Measurements from ENCODE around the gene SPECC1. TPM values are rescaled to one million over a fixed set of nuclear protein-coding genes. Genes with fewer than 3 reads are reported as not detected.

Gene SPECC1
- total and polyA plus RNA-seq, 2 of the 4 experiments (the other 2 are of a cell fraction): 16.9 to 26.2 TPM

- H2BK15ac ChIP-seq (ENCODE audit: low read depth, low read length): no peak overlapping the region
These were observed 232.7 kb downstream of the SPECC1 start for GRCh38 chr17:20241855-20242254.

More at GRCh38 chr17:20241855-20242254, 232.7 kb downstream of the SPECC1 start:
- H3K36me3 ChIP-seq (ENCODE audit: control insufficient read depth, insufficient read depth, low read length): peaks cover 8% of the 10 kb centered on the region
- dilution Hi-C loops (cut with HindIII; ENCODE audit: low sequenced_read_pairs, unreplicated experiment): no loop called here
- no peak overlapping the region for H4K91ac ChIP-seq (ENCODE audit: insufficient read depth, low read depth, low read length)
- no peak overlapping the region for H2AK9ac ChIP-seq (replicated peaks; ENCODE audit: low read depth, low read length, poor library complexity)
- no peaks in the 10 kb centered on the region for H3K9me3 ChIP-seq (ENCODE audit: control insufficient read depth, insufficient read depth, low read length)
- no peak overlapping the region for H2BK120ac ChIP-seq (ENCODE audit: low read depth, low read length)
- peaks cover 7% of the 10 kb centered on the region; the same call in 1 of the 2 replicates for H3K9me1 ChIP-seq (ENCODE audit: insufficient read depth, low read length)
- no peak overlapping the region for H3K9ac ChIP-seq (ENCODE audit: low read depth, low read length)
- H3K14ac ChIP-seq (replicated peaks; ENCODE audit: low read depth, low read length): no peak overlapping the region
- H2AFZ ChIP-seq (replicated peaks; ENCODE audit: low read length, poor library complexity): no peak overlapping the region
- H3K4me3 ChIP-seq (ENCODE audit: insufficient read depth, low read depth, low read length): no peak overlapping the region
- H3K4me1 ChIP-seq (ENCODE audit: control insufficient read depth, insufficient read depth, low read length): no peaks in the 10 kb centered on the region
- intact Hi-C loops (cut with micrococcal nuclease): no loop called here
- ChIA-PET CTCF (no interaction called here), POLR2A (ENCODE audit: unreplicated experiment) (no interaction called here)
- no peak overlapping the region for H3K27ac ChIP-seq (ENCODE audit: insufficient read depth, low read length)
- no peaks in the 10 kb centered on the region for H4K20me1 ChIP-seq (ENCODE audit: insufficient read depth, low read length)
- no peak for DNase-seq
- H2BK5ac ChIP-seq (ENCODE audit: low read depth, low read length, poor library complexity, severe bottlenecking): no peak overlapping the region
- in situ Hi-C loops (cut with MboI; ENCODE audit: low sequenced_read_pairs): no loop called here
- no peaks in the 10 kb centered on the region for H3K27me3 ChIP-seq (ENCODE audit: control insufficient read depth, insufficient read depth, low read length)
- no peak overlapping the region for H2AK5ac ChIP-seq (ENCODE audit: low read depth, low read length)
- peaks cover 0 to 4% of the 10 kb centered on the region in 2 experiments; a peak in 1 of 4 replicates for H3K79me1 ChIP-seq (ENCODE audit: low read depth in 1 of 2, low read length in 2 of 2)
- no peak overlapping the region for H3K4ac ChIP-seq (ENCODE audit: low read depth, low read length)
- H2BK20ac ChIP-seq (ENCODE audit: low read depth, low read length): no peak overlapping the region
- WGBS, 2 experiments (ENCODE audit: extremely low coverage in 2 of 2, insufficient read length in 1 of 2): no CpG with 5 or more reads among the region's 4 CpGs
- H3K23ac ChIP-seq (ENCODE audit: low read depth, low read length): no peak overlapping the region
- H4K5ac ChIP-seq (ENCODE audit: low read depth, low read length): no peak overlapping the region
- no TSS peak for BruUV-seq (replicated peaks)
- TF ChIP-seq POLR2A (IDR thresholded peaks at IDR 0.05; ENCODE audit: low read depth, low read length) (no peak), ELK1 (IDR thresholded peaks at IDR 0.05; ENCODE audit: borderline replicate concordance, low read depth, low read length) (no peak), MAFK (IDR thresholded peaks at IDR 0.05; ENCODE audit: low read depth, low read length) (no peak), MXI1 (IDR thresholded peaks at IDR 0.05; ENCODE audit: borderline replicate concordance, low read depth, low read length) (no peak), SMC3 (IDR thresholded peaks at IDR 0.05; ENCODE audit: low read depth, low read length) (no peak), CTCF (conservative IDR thresholded peaks at IDR 0.05; ENCODE audit: low read depth, low read length) (no peak), RAD21 (IDR thresholded peaks at IDR 0.05; ENCODE audit: low read length) (no peak), CHD1 (IDR thresholded peaks at IDR 0.05; ENCODE audit: low read depth, low read length) (no peak), FOS (IDR thresholded peaks at IDR 0.05; ENCODE audit: low read depth, low read length) (no peak), NFE2L2 (IDR thresholded peaks at IDR 0.05; ENCODE audit: low read depth, low read length) (no peak), RCOR1 (IDR thresholded peaks at IDR 0.05; ENCODE audit: insufficient replicate concordance, low read length) (no peak), BHLHE40 (IDR thresholded peaks at IDR 0.05; ENCODE audit: low read depth, low read length) (no peak), MAZ (IDR thresholded peaks at IDR 0.05; ENCODE audit: borderline replicate concordance, low read depth, low read length) (no peak), USF2 (IDR thresholded peaks at IDR 0.05; ENCODE audit: low read depth, low read length) (no peak)
- H4K8ac ChIP-seq (ENCODE audit: low read depth in 2 of 2, low read length in 2 of 2): no peak overlapping the region
- H3K4me2 ChIP-seq (ENCODE audit: low read depth, low read length): no peak overlapping the region
- no peak for ATAC-seq (ENCODE audit: low read depth)
- H3K56ac ChIP-seq (ENCODE audit: extremely low read depth, insufficient read depth, low read length): no peak overlapping the region
- no peak overlapping the region for H3K18ac ChIP-seq (ENCODE audit: low read depth, low read length)

All from IMR-90 (cell line).